ENCODE results near the gene HK3.

DNA sequence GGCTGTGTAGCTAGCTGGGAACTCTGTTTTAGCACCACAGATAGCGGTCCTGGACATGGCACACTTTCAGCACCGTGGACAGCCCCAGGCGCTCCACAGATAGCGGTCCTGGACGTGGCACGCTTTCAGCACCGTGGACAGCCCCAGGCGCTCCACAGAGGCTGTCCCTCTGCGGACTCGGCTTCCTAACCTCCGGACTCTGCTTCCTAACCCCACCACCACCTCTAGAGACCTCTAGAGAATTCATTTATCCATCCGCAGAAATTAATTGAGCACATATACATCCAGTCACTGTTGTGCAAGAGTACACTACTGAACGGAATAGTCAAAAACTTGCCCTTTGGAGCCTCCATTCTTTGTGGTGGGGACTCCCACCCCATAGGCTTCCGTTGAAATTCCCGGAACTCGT is 61.4 kb downstream of the HK3 start:
- TF ChIP-seq, protein P1, sequence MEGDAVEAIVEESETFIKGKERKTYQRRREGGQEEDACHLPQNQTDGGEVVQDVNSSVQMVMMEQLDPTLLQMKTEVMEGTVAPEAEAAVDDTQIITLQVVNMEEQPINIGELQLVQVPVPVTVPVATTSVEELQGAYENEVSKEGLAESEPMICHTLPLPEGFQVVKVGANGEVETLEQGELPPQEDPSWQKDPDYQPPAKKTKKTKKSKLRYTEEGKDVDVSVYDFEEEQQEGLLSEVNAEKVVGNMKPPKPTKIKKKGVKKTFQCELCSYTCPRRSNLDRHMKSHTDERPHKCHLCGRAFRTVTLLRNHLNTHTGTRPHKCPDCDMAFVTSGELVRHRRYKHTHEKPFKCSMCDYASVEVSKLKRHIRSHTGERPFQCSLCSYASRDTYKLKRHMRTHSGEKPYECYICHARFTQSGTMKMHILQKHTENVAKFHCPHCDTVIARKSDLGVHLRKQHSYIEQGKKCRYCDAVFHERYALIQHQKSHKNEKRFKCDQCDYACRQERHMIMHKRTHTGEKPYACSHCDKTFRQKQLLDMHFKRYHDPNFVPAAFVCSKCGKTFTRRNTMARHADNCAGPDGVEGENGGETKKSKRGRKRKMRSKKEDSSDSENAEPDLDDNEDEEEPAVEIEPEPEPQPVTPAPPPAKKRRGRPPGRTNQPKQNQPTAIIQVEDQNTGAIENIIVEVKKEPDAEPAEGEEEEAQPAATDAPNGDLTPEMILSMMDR (conservative IDR thresholded peaks at IDR 0.05; ENCODE audit: low read depth in 2 of 2), result no peak
- no peak for TF ChIP-seq POLR2AphosphoS5 (IDR thresholded peaks at IDR 0.05; ENCODE audit: low read depth)
- no peak for TF ChIP-seq STAT1 (IDR thresholded peaks at IDR 0.05; ENCODE audit: unreplicated experiment)
- TF ChIP-seq CREB1 (CRISPR knock-in tag; IDR thresholded peaks at IDR 0.05; ENCODE audit: low read depth), result peak; percentile 75
- no peak for TF ChIP-seq EZH2 (IDR thresholded peaks at IDR 0.05; ENCODE audit: low read depth, unreplicated experiment)
- TF ChIP-seq, protein P2, sequence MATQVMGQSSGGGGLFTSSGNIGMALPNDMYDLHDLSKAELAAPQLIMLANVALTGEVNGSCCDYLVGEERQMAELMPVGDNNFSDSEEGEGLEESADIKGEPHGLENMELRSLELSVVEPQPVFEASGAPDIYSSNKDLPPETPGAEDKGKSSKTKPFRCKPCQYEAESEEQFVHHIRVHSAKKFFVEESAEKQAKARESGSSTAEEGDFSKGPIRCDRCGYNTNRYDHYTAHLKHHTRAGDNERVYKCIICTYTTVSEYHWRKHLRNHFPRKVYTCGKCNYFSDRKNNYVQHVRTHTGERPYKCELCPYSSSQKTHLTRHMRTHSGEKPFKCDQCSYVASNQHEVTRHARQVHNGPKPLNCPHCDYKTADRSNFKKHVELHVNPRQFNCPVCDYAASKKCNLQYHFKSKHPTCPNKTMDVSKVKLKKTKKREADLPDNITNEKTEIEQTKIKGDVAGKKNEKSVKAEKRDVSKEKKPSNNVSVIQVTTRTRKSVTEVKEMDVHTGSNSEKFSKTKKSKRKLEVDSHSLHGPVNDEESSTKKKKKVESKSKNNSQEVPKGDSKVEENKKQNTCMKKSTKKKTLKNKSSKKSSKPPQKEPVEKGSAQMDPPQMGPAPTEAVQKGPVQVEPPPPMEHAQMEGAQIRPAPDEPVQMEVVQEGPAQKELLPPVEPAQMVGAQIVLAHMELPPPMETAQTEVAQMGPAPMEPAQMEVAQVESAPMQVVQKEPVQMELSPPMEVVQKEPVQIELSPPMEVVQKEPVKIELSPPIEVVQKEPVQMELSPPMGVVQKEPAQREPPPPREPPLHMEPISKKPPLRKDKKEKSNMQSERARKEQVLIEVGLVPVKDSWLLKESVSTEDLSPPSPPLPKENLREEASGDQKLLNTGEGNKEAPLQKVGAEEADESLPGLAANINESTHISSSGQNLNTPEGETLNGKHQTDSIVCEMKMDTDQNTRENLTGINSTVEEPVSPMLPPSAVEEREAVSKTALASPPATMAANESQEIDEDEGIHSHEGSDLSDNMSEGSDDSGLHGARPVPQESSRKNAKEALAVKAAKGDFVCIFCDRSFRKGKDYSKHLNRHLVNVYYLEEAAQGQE (IDR thresholded peaks at IDR 0.05; ENCODE audit: unreplicated experiment), result peak; percentile 100
- TF ChIP-seq EZH2phosphoT487 (IDR thresholded peaks at IDR 0.05; ENCODE audit: unreplicated experiment), result no peak
- no peak for TF ChIP-seq JUNB (IDR thresholded peaks at IDR 0.05; ENCODE audit: unreplicated experiment)
- no peak for TF ChIP-seq NANOG (IDR thresholded peaks at IDR 0.05; ENCODE audit: borderline replicate concordance)
